H1 (cell line): ENCODE data around the gene MSI2. TPM values are rescaled to one million over a fixed set of nuclear protein-coding genes. Genes with fewer than 3 reads are reported as not detected.

Experiments used
- CHD7 ChIP-seq: fragments of 300-600 bp; sonication (generic); IDR thresholded peaks from 2 replicates; pipeline ENCODE4 v1.7.1; 2012; ENCODE audit warnings: low read length, moderate library complexity, mild to moderate bottlenecking, inconsistent platforms; ENCODE audit not compliant: insufficient replicate concordance
- JUN ChIP-seq: IDR thresholded peaks from 2 replicates; pipeline ENCODE4 v1.6.1; 2011; ENCODE audit warnings: low read depth, mild to moderate bottlenecking, improper control_type of control experiment, low read length
- RAD21 ChIP-seq, 2 experiments: IDR thresholded peaks in 1 of 2; conservative IDR thresholded peaks in 1 of 2; 2 replicates each; pipeline ENCODE4 v1.6.1; 2011; ENCODE audit warnings: low read depth in 2 of 2, low read length in 2 of 2, improper control_type of control experiment in 1 of 2, inconsistent platforms in 1 of 2, mild to moderate bottlenecking in 1 of 2, moderate library complexity in 1 of 2
- SIRT6 ChIP-seq: IDR thresholded peaks from one replicate; pipeline ENCODE4 v1.7.1; 2012; ENCODE audit warnings: low read length, inconsistent platforms
- TAF1 ChIP-seq: IDR thresholded peaks from 2 replicates; pipeline ENCODE4 v1.6.1; 2011; ENCODE audit warnings: mild to moderate bottlenecking, low read depth, low read length
- TBP ChIP-seq: IDR thresholded peaks from 2 replicates; pipeline ENCODE4 v1.6.1; 2011; ENCODE audit warnings: low read depth, low read length, improper control_type of control experiment
- USF2 ChIP-seq: IDR thresholded peaks from 2 replicates; pipeline ENCODE4 v1.6.1; 2011; ENCODE audit warnings: low read length, improper control_type of control experiment
- ZNF274 ChIP-seq: IDR thresholded peaks from 2 replicates; pipeline ENCODE4 v1.7.0; 2012; ENCODE audit warnings: low read length, borderline replicate concordance; ENCODE audit errors: extremely low read depth
- polyA plus RNA-seq, 7 experiments: library from polyadenylated mRNA; depleted of rRNA in 3 of 7; stranded (reverse) in 5 of 7; unstranded in 2 of 7; fragments of >200 nt in 5 of 7; fragments of 200-250 nt in 2 of 7; gene quantifications; 1 replicate in 5 of 7; 2 replicates in 1 of 7; 4 replicates in 1 of 7; pipeline versions ENCODE4 v1.2.1 to v1.2.3, GENCODE V29; 2011 to 2013; ENCODE audit warnings: missing spikeins in 2 of 7, mixed read lengths in 2 of 7
- total RNA-seq: library from RNA; stranded (reverse); fragmentation: NEBNext Ultra II Directional; extraction: Animal tissue kit (Norgen Biotek cat#: 25700); gene quantifications from 2 replicates; pipeline ENCODE4 v1.2.1, GENCODE V29; 2021

Gene MSI2
- total and polyA plus RNA-seq, 2 of the 8 experiments (the other 6 are each of a cell fraction or from before 2014, with no cell fraction given), result 36.7 to 80.6 TPM

GRCh38 chr17:57644326-57644725, 388.0 kb downstream of the MSI2 start (continued):
- TF ChIP-seq CHD7 (no peak), ZNF274 (no peak), SIRT6 (no peak), TAF1 (no peak), TBP (no peak), USF2 (no peak), JUN (no peak), RAD21 (IDR thresholded peaks at IDR 0.05 in 1 of 2, conservative IDR thresholded peaks at IDR 0.05 in 1 of 2; ENCODE audit: low read depth in 2 of 2, low read length in 2 of 2) (no peak)
- TF ChIP-seq, all 59 proteins: peak for 0
